Measurements from ENCODE around the gene MAB21L3.

GRCh38 chr1:116107371-116107770 is 3.8 kb upstream of the MAB21L3 start:
- TF ChIP-seq, protein P1, sequence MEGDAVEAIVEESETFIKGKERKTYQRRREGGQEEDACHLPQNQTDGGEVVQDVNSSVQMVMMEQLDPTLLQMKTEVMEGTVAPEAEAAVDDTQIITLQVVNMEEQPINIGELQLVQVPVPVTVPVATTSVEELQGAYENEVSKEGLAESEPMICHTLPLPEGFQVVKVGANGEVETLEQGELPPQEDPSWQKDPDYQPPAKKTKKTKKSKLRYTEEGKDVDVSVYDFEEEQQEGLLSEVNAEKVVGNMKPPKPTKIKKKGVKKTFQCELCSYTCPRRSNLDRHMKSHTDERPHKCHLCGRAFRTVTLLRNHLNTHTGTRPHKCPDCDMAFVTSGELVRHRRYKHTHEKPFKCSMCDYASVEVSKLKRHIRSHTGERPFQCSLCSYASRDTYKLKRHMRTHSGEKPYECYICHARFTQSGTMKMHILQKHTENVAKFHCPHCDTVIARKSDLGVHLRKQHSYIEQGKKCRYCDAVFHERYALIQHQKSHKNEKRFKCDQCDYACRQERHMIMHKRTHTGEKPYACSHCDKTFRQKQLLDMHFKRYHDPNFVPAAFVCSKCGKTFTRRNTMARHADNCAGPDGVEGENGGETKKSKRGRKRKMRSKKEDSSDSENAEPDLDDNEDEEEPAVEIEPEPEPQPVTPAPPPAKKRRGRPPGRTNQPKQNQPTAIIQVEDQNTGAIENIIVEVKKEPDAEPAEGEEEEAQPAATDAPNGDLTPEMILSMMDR (IDR thresholded peaks at IDR 0.05; ENCODE audit: insufficient read depth, low read depth, low read length) = no peak
- TF ChIP-seq EZH2 (IDR thresholded peaks at IDR 0.05; ENCODE audit: insufficient read depth, low read length) = no peak
